ENCODE measurements around the gene TP73.

DNA sequence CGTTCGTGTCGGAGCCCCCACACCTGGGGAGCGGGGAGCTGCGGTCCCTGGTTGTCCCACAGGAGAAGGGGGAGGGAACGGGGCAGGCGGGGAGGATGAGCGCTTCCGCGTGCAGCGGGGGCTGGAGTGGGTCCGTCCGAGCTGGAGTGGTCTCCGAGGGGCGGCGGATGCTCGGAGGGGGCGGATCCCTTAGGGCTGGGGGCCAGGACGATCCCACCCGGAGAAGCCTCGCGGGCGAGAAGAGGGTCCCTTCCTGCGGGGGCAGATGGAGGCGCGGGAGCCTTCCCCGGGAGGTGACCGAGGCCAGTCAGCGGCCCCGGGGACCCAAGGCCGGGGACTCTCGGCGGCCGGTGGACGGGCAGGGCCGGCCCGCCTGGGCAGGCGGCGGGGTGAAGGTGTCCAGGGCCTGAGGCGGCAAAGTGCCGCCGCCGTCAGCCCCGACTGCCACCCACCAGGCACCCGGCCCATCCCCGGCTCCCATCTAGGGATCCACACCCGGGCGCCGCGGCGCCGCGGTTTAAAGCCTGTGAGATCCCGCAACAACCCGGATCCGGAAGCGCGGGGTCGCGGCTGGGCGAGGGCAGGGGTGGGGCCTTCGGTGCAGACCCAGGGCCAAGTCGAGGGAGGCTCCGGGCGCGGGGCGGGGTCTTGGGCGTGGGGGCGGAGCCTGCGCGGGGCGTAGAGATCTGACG lies 94.7 kb downstream of the TP73 start:
- no peak for TF ChIP-seq CTCF (IDR thresholded peaks at IDR 0.05)
- peak in 1 of 2 donors; percentile 56 for TF ChIP-seq POLR2A (IDR thresholded peaks at IDR 0.05)
